HG02759 (cell line): ENCODE results near the gene RHBG.
"Not testable (repeated sequence)": the region's sequence is repeated elsewhere in the genome, so short reads cannot be mapped to it uniquely, and the experiment has no call there.

Source experiments
- ATAC-seq: cut with Tn5 transposase; IDR thresholded peaks from one replicate; pipeline ENCODE4 v1.9.1; 2021; ENCODE audit warnings: mild to moderate bottlenecking, moderate library complexity; ENCODE audit not compliant: unreplicated experiment

RHBG gene

GRCh38 chr1:156368889-156369684 lies at the start of gene RHBG:
TSS of gene RHBG (plus strand) at chr1:156369211. CDS start at chr1:156369250, 39 bp downstream.
- no peak for ATAC-seq

- no peak for ATAC-seq
These were observed 49.3 kb upstream of the RHBG start for GRCh38 chr1:156319664-156320063.

- no peak for ATAC-seq
These were observed 48.5 kb upstream of the RHBG start for GRCh38 chr1:156320560-156320959.

GRCh38 chr1:156323179-156323578 lies 45.8 kb upstream of the RHBG start:
- not testable (repeated sequence) for ATAC-seq

- no peak for ATAC-seq
These were observed 32.8 kb upstream of the RHBG start for GRCh38 chr1:156336242-156336641.

GRCh38 chr1:156337052-156337887 lies 31.7 kb upstream of the RHBG start:
- no peak for ATAC-seq

GRCh38 chr1:156337888-156338179 lies 31.2 kb upstream of the RHBG start:
- no peak for ATAC-seq

GRCh38 chr1:156338180-156338976 lies 30.6 kb upstream of the RHBG start, which contains the start of the genes CCT3 and TSACC:
TSS of gene CCT3 (minus strand) at chr1:156338292. CDS start at chr1:156338184, 108 bp downstream.
TSS of gene TSACC (plus strand) at chr1:156338526. CDS start at chr1:156339758, 1,232 bp downstream.
- peak; percentile 92 for ATAC-seq

GRCh38 chr1:156342166-156342955 lies 26.6 kb upstream of the RHBG start:
- no peak for ATAC-seq

GRCh38 chr1:156344409-156344808 lies 24.6 kb upstream of the RHBG start:
- ATAC-seq, result no peak

- ATAC-seq, result not testable (repeated sequence)
These were observed 23.0 kb upstream of the RHBG start for GRCh38 chr1:156346035-156346434.

GRCh38 chr1:156346636-156347035 lies 22.4 kb upstream of the RHBG start:
- ATAC-seq, result no peak

- ATAC-seq, result no peak
These were observed 21.7 kb upstream of the RHBG start for GRCh38 chr1:156347331-156347730.

GRCh38 chr1:156352481-156352880 lies 16.5 kb upstream of the RHBG start:
- ATAC-seq, result not testable (repeated sequence)

GRCh38 chr1:156356262-156356874 lies 12.6 kb upstream of the RHBG start:
- no peak for ATAC-seq

- ATAC-seq, result peak; percentile 62
These were observed 12.0 kb upstream of the RHBG start for GRCh38 chr1:156356875-156357534.

- no peak for ATAC-seq
These were observed 11.0 kb upstream of the RHBG start for GRCh38 chr1:156357977-156358376.

- no peak for ATAC-seq
These were observed 10.4 kb upstream of the RHBG start for GRCh38 chr1:156358641-156359040.

- ATAC-seq, result no peak
These were observed 9.8 kb upstream of the RHBG start for GRCh38 chr1:156359249-156359648.
